A673 (cell line): ENCODE data around the gene XIRP2. TPM values are rescaled to one million over a fixed set of nuclear protein-coding genes. Genes with fewer than 3 reads are reported as not detected.

Experiments used
- BruUV-seq: library from RNA; stranded (reverse); fragments of 400-500 nt; replicated peaks from 2 replicates; lab custom pipeline; 2021; lab: Mats Ljungman, UMichigan
- CTCF ChIA-PET: fragments of 300-600 bp; sonication (Branson Sonifier 250); formaldehyde crosslinking; loops from one replicate; lab custom pipeline; 2022; ENCODE audit warnings: antibody characterized with exemption; lab: Charles Lee
- POLR2A ChIA-PET: fragments of 300-600 bp; sonication (Branson Sonifier 250); formaldehyde crosslinking; loops from one replicate; lab custom pipeline; 2022; ENCODE audit warnings: antibody characterized with exemption; ENCODE audit not compliant: low non-redundant PET; lab: Charles Lee
- DNase-seq: peaks from one replicate; pipeline ENCODE4 v3.0.0-alpha.2; 2015; ENCODE audit warnings: low spot score
- H3K27ac ChIP-seq: fragments of 200-600 bp; sonication (generic); 2 replicates; pipeline ENCODE4 v1.5.1; 2016; ENCODE audit warnings: mixed run types, low read depth, mild to moderate bottlenecking, mixed read lengths, antibody characterized with exemption, low read length; ENCODE audit not compliant: poor library complexity, severe bottlenecking
- H3K27me3 ChIP-seq: fragments of 200-600 bp; sonication (generic); replicated peaks from 2 replicates; pipeline ENCODE4 v1.6.1; 2017; ENCODE audit warnings: mixed run types, low read depth, mild to moderate bottlenecking, mixed read lengths, antibody characterized with exemption, low read length; ENCODE audit not compliant: insufficient read depth, poor library complexity
- H3K36me3 ChIP-seq: fragments of 200-600 bp; sonication (generic); 2 replicates; pipeline ENCODE4 v1.6.1; 2016; ENCODE audit warnings: mixed run types, mild to moderate bottlenecking, mixed read lengths, antibody characterized with exemption, low read length; ENCODE audit not compliant: insufficient read depth, poor library complexity, severe bottlenecking
- H3K4me1 ChIP-seq: fragments of 200-600 bp; sonication (generic); 2 replicates; pipeline ENCODE4 v1.6.1; 2017; ENCODE audit warnings: mixed run types, mild to moderate bottlenecking, mixed read lengths, antibody characterized with exemption, low read length; ENCODE audit not compliant: insufficient read depth, poor library complexity, severe bottlenecking
- H3K4me3 ChIP-seq: fragments of 200-600 bp; sonication (generic); 2 replicates; pipeline ENCODE4 v1.5.1; 2016; ENCODE audit warnings: low read depth, mixed run types, mild to moderate bottlenecking, mixed read lengths, low read length; ENCODE audit not compliant: poor library complexity, severe bottlenecking
- H3K9me3 ChIP-seq: fragments of 200-600 bp; sonication (generic); 2 replicates; pipeline ENCODE4 v1.6.1; 2016; ENCODE audit warnings: mixed run types, low read depth, mild to moderate bottlenecking, mixed read lengths, antibody characterized with exemption, low read length; ENCODE audit not compliant: poor library complexity, severe bottlenecking
- EZH2 ChIP-seq: fragments of 200-600 bp; sonication (generic); IDR thresholded peaks from 2 replicates; pipeline ENCODE4 v1.6.1; 2017; ENCODE audit warnings: borderline replicate concordance, low read depth, mild to moderate bottlenecking, mixed read lengths, antibody characterized with exemption, low read length; ENCODE audit not compliant: poor library complexity, severe bottlenecking
- intact Hi-C: fragments of 100-400 bp; cut with micrococcal nuclease; formaldehyde crosslinking; loops from one replicate; pipeline ENCODE4 v1.10.0; 2022; ENCODE audit not compliant: unreplicated experiment
- total RNA-seq: library from RNA; stranded (reverse); gene quantifications from 2 replicates; pipeline ENCODE4 v1.2.3, GENCODE V29; 2021
- TF ChIP-seq, protein P1 (sequence below): fragments of 300-800, 200-600 bp; sonication (generic); conservative IDR thresholded peaks from 2 replicates; pipeline ENCODE4 v1.5.1; 2017; ENCODE audit warnings: low read depth, mild to moderate bottlenecking, antibody characterized with exemption, low read length, moderate library complexity, mixed read lengths

The XIRP2 gene
- total RNA-seq, 1 experiment from 2014 or later, result 0.04 TPM

DNA sequence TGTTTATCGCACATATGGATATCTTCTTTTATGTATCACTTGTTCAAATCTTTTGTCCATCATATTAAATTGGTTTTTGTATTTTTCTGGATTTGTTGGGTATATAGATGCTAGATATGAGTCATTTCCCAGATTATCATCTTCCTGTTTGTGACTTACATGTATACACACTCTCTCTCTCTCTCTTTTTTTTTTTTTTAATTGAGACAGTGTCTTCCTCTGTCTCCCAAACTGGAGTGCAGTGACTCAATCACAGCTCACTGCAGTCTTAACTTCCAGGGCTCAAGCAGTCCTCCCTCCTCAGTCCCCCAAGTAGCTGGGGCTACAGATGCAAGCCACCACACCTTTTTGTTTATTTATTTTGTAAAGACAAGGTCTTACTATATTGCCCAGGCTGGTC is 43.8 kb downstream of the XIRP2 start:
- H3K4me1 ChIP-seq, result no peaks in the 10 kb centered on the region
- no peaks in the 10 kb centered on the region for H3K27me3 ChIP-seq
- no peak overlapping the region for H3K4me3 ChIP-seq
- no peak overlapping the region for H3K27ac ChIP-seq
- DNase-seq, result peak; percentile 5
- no TSS peak for BruUV-seq
- POLR2A ChIA-PET, result no interaction called here
- no peak for TF ChIP-seq EZH2
- TF ChIP-seq, protein P1, sequence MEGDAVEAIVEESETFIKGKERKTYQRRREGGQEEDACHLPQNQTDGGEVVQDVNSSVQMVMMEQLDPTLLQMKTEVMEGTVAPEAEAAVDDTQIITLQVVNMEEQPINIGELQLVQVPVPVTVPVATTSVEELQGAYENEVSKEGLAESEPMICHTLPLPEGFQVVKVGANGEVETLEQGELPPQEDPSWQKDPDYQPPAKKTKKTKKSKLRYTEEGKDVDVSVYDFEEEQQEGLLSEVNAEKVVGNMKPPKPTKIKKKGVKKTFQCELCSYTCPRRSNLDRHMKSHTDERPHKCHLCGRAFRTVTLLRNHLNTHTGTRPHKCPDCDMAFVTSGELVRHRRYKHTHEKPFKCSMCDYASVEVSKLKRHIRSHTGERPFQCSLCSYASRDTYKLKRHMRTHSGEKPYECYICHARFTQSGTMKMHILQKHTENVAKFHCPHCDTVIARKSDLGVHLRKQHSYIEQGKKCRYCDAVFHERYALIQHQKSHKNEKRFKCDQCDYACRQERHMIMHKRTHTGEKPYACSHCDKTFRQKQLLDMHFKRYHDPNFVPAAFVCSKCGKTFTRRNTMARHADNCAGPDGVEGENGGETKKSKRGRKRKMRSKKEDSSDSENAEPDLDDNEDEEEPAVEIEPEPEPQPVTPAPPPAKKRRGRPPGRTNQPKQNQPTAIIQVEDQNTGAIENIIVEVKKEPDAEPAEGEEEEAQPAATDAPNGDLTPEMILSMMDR, result no peak
- H3K36me3 ChIP-seq, result no peaks in the 10 kb centered on the region
- CTCF ChIA-PET, result no interaction called here
- intact Hi-C loops, result no loop called here
- H3K9me3 ChIP-seq, result no peaks in the 10 kb centered on the region

DNA sequence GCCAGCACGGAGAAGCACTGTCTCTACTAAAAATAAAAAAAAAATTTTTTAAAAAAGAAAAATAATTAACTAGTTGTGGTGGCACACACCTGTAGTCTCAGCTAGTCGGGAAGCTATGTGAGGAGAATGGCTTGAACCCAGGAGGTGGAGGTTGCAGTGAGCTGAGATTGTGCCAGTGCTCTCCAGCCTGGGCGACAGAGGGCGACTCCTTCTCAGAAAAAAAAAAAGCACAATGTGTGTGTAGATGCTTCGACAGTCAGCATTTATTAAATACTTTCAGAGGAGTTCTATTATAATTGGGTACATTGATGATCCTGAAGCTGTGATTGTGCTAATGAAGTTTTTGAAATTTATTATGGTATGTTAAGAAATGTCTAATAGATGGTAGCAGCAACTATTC is 46.5 kb downstream of the XIRP2 start:
- no peaks in the 10 kb centered on the region for H3K9me3 ChIP-seq
- TF ChIP-seq EZH2, result no peak
- TF ChIP-seq, protein P1, result no peak
- H3K4me1 ChIP-seq, result no peaks in the 10 kb centered on the region
- ChIA-PET CTCF (no interaction called here), POLR2A (no interaction called here)
- H3K27me3 ChIP-seq, result no peaks in the 10 kb centered on the region
- intact Hi-C loops, result no loop called here
- no TSS peak for BruUV-seq
- H3K36me3 ChIP-seq, result no peaks in the 10 kb centered on the region
- H3K27ac ChIP-seq, result no peak overlapping the region
- H3K4me3 ChIP-seq, result no peak overlapping the region
- DNase-seq, result no peak

DNA sequence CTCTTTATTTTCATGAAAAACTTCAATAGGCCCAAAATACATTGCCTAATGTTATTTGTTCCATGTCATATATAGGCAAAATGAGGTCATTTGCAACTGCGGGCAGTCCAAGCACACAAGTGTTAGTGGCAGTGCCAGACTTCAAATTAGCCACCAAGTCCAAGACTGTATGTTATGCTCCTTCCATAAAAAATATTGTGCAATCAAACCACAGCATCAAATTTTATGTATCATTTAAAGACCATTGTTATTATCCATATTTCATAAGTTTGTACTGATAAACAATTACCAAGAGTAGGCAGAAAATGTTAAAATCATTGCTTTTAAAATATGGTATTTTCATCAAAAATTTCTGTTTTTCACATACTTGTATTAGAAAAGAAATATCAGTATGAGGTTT is 54.1 kb downstream of the XIRP2 start:
- Histone ChIP-seq H3K36me3 (no peaks in the 10 kb centered on the region), H3K4me1 (no peaks in the 10 kb centered on the region), H3K9me3 (no peaks in the 10 kb centered on the region), H3K27me3 (no peaks in the 10 kb centered on the region), H3K4me3 (no peak overlapping the region), H3K27ac (no peak overlapping the region)
- POLR2A ChIA-PET, result no interaction called here
- CTCF ChIA-PET, result no interaction called here
- BruUV-seq, result no TSS peak
- no peak for TF ChIP-seq EZH2
- TF ChIP-seq, protein P1, result no peak
- intact Hi-C loops, result no loop called here
- DNase-seq, result no peak
